GM21619 (cell line): ENCODE results near the gene DPF3.

ENCODE experiments used
- ATAC-seq: cut with Tn5 transposase; IDR thresholded peaks from one replicate; pipeline ENCODE4 v1.9.1; 2021; ENCODE audit not compliant: unreplicated experiment

DPF3 gene

DNA sequence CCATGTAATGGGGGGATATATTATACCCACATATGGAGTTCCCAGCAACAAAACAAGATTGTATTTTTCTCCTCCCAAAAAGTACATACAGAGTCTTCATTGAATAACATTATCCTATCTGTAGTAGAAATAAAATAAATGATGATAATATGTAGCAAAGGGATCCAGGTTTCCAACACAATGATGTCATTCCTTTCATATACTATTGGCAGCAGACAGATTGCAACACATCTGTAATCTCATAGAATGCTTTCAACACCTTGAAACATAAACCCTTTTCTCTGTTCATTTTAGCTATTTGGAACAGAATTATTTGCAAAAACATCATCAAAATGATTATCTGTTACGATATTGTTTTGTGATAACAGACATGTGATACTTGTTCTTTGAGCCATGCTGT, 317.6 kb downstream of the DPF3 start:
- ATAC-seq: no peak

DNA sequence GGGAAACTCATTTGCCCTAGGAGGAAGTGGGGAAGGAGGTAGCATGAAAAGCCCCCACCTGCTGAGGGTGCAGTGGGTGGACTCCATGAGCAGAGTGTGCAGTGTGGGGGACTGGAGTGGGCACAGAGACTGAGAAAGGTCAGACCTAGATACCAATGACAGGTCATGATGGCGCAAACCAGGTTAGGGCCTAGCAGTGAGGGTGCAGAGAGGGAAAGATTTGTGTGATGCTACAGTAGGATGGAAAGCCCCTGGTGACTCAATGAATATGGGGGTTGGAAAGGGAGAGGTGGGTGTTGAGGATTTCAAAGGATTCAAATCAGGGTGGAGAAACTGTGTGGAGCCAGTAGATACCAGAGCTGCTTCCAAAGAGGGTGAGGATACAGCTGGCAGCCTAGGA, 319.2 kb downstream of the DPF3 start:
- no peak for ATAC-seq

GRCh38 chr14:72573725-72574417, 320.0 kb downstream of the DPF3 start:
- no peak for ATAC-seq
